Heart left ventricle (tissue), 16 donors: ENCODE results near the gene TMEM38A. TPM values are rescaled to one million over a fixed set of nuclear protein-coding genes. Genes with fewer than 3 reads are reported as not detected.
A peak's percentile ranks its signal among the peaks of the same experiment; 100 is the strongest.
"Not testable (repeated sequence)": the region's sequence is repeated elsewhere in the genome, so short reads cannot be mapped to it uniquely, and the experiment has no call there.

Experiments
- ATAC-seq, 4 donors: fragments of 200-7000 bp; cut with Tn5 transposase; one replicate each; pipeline ENCODE4 v1.9.1; 2020 to 2022; ENCODE audit warnings: moderate library complexity in 4 of 4, mild to moderate bottlenecking in 3 of 4, moderate number of reproducible peaks in 1 of 4
- DNase-seq, 5 donors: peaks; one replicate each; pipeline ENCODE4 v3.0.0-alpha.2; 2020
- H3K27ac ChIP-seq, 12 donors: fragments of 200-600 bp; sonication (generic) in 4 of 12; one replicate each; pipeline versions ENCODE4 v1.5.0 to v1.8.0; 2016 to 2022; ENCODE audit warnings: mild to moderate bottlenecking in 2 of 12
- H3K27me3 ChIP-seq, 9 donors: fragments of 200-600 bp; sonication (generic) in 2 of 9; one replicate each; pipeline versions ENCODE4 v1.5.1 to v1.8.0; 2016 to 2022; ENCODE audit warnings: mild to moderate bottlenecking in 3 of 9
- H3K36me3 ChIP-seq, 9 donors: fragments of 200-600 bp; sonication (generic) in 2 of 9; one replicate each; pipeline versions ENCODE4 v1.5.0 to v1.8.0; 2018 to 2022; ENCODE audit warnings: mild to moderate bottlenecking in 2 of 9
- H3K4me1 ChIP-seq, 12 donors: fragments of 200-600 bp; sonication (generic) in 4 of 12; one replicate each; pipeline versions ENCODE4 v1.5.0 to v1.8.0; 2016 to 2022; ENCODE audit warnings: mild to moderate bottlenecking in 3 of 12
- H3K4me3 ChIP-seq, 12 donors: fragments of 200-600 bp; sonication (generic) in 4 of 12; one replicate each; pipeline versions ENCODE4 v1.5.0 to v1.8.0; 2017 to 2022; ENCODE audit warnings: mild to moderate bottlenecking in 9 of 12, moderate library complexity in 4 of 12
- H3K9me3 ChIP-seq, 12 donors: fragments of 200-600 bp; sonication (generic) in 4 of 12; one replicate each; pipeline versions ENCODE4 v1.5.0 to v1.8.0; 2016 to 2022; ENCODE audit warnings: mild to moderate bottlenecking in 1 of 12
- CTCF ChIP-seq, 12 donors: fragments of 200-600 bp; sonication (generic) in 4 of 12; IDR thresholded peaks; one replicate each; pipeline versions ENCODE4 v1.5.0 to v1.8.0; 2018 to 2022; ENCODE audit warnings: antibody characterized with exemption in 12 of 12, mild to moderate bottlenecking in 5 of 12
- POLR2A ChIP-seq, 2 donors: fragments of 450-650 bp; IDR thresholded peaks; one replicate each; pipeline ENCODE4 v1.6.1; 2017; ENCODE audit warnings: antibody characterized with exemption in 2 of 2, mild to moderate bottlenecking in 2 of 2, moderate library complexity in 2 of 2
- WGBS, 4 donors: extraction: QIAGEN DNeasy Blood & Tissue Kit in 2 of 4; methylation state at CpG; one replicate each; pipeline versions ENCODE4 v1.1.5 to v1.1.7; 2013 to 2018; 5-methylcytosine and 5-hydroxymethylcytosine counted together
- intact Hi-C, 10 donors: fragments of 100-400 bp; cut with DNase I; formaldehyde crosslinking; loops; one replicate each; pipeline versions ENCODE4 v1.11.1 to v1.14.2; 2022
- polyA plus RNA-seq, 2 donors: library from polyadenylated mRNA; stranded (reverse); fragments of 200-250 nt; gene quantifications; one replicate each; pipeline ENCODE4 v1.2.3, GENCODE V29; 2013
- total RNA-seq, 9 donors: library from RNA; depleted of rRNA in 2 of 9; stranded (reverse); fragments of >200 nt in 2 of 9; fragmentation: NEBNext Ultra II Directional in 3 of 9; extraction: Animal tissue kit (Norgen Biotek cat#: 25700) in 3 of 9; gene quantifications; one replicate each; pipeline versions ENCODE4 v1.1.0 to v1.2.4, GENCODE V29; 2016 to 2023
- donor health status: ischemic (EF 13 %, LVEDD 7.1; RV severe dilation, severe dysfunction).
- donor health status: healthy with polysubstance abuse.
- donor health status: DM: no; HTN: yes; CAD: no.
- donor health status: DM: no; HTN: no; CAD: no.
- donor health status: ischemic (EF 25% LVEDD 6.9; RV normal size, moderate dysfunction).
- donor health status: ischemic (EF 25% LVEDD 5.7; RV mildly dilated, moderate dysfunction).
- donor health status: healthy.
- donor health status: DM: yes; HTN: yes; CAD: no.
- donor health status: ischemic (EF 35%, LVEDD 5.7; RV mildly dilated, moderate dysfunction).
- donor health status: nonischemic (EF 11% LVEDD 7.7; RV severe dilation, severe dysfunction).
- donor health status: DM: yes; HTN: yes; CAD: no.
- donor health status: PGD.
- donor health status: ischemic (EF 29% LVEDD 5.4; RV normal size, mild dysfunction).
- donor health status: nonischemic (EF 23%, LVEDD 6.1; RV moderate dilation, normal function).

TMEM38A gene
- total and polyA plus RNA-seq, 11 donors: 13.7 to 47.4 (median 27.2) TPM

- Histone ChIP-seq H3K36me3 (no peaks in the 10 kb centered on the region), H3K4me3 (no peak overlapping the region), H3K4me1 (peaks cover 0 to 33% (median 12%) of the 10 kb centered on the region in 12 donors), H3K27ac (no peak overlapping the region), H3K27me3 (no peaks in the 10 kb centered on the region), H3K9me3 (no peaks in the 10 kb centered on the region)
- DNase-seq (no peak), ATAC-seq (no peak)
- WGBS, 4 donors: 85 to 95% (median 89%) methylated on average over 4 of the region's 4 CpGs
- TF ChIP-seq POLR2A (IDR thresholded peaks at IDR 0.05) (no peak), CTCF (IDR thresholded peaks at IDR 0.05) (no peak)
- intact Hi-C loops: loop anchor here in 1 of 10 donors (5.0 kb wide), 1 partner anchor 41 kb away; the partner anchor contains the start of genes SMIM7 and TMEM38A
Measured at GRCh38 chr19:16703677-16704076, 42.7 kb downstream of the TMEM38A start.

GRCh38 chr19:16710870-16711269 is 49.9 kb downstream of the TMEM38A start:
- not testable (repeated sequence) for DNase-seq, H3K4me3 ChIP-seq, H3K27me3 ChIP-seq, H3K36me3 ChIP-seq, H3K27ac ChIP-seq, H3K4me1 ChIP-seq, H3K9me3 ChIP-seq, ATAC-seq
- intact Hi-C loops: loop anchor here in 1 of 10 donors (10.0 kb wide), 1 partner anchor 344 kb away; no protein-coding TSS in a partner anchor

GRCh38 chr19:16712295-16712694 is 51.4 kb downstream of the TMEM38A start:
- not testable (repeated sequence) for H3K4me3 ChIP-seq, ATAC-seq, H3K27ac ChIP-seq, DNase-seq, H3K4me1 ChIP-seq, H3K36me3 ChIP-seq, H3K9me3 ChIP-seq, H3K27me3 ChIP-seq
- 75 to 80% (median 78%) methylated on average over 9 of the region's 9 CpGs for WGBS, 4 donors
- intact Hi-C loops: loop anchor here in 1 of 10 donors (10.0 kb wide), 1 partner anchor 343 kb away; no protein-coding TSS in a partner anchor

GRCh38 chr19:16714702-16715287 is 53.9 kb downstream of the TMEM38A start:
- DNase-seq (peak in 2 of 5 donors; percentile 30 to 68), ATAC-seq (peak in 1 of 4 donors; percentile 52)
- WGBS, 4 donors: 26 to 33% (median 30%) methylated on average over 14 of the region's 14 CpGs
- Histone ChIP-seq H3K36me3 (no peaks in the 10 kb centered on the region), H3K4me1 (no peaks in the 10 kb centered on the region), H3K27me3 (no peaks in the 10 kb centered on the region), H3K4me3 (no peak overlapping the region), H3K9me3 (no peaks in the 10 kb centered on the region), H3K27ac (no peak overlapping the region)
- intact Hi-C loops: loop anchor here in 3 of 10 donors (2.0 to 10.0 kb wide), 3 partner anchors 338 to 340 kb away; no protein-coding TSS in a partner anchor
- TF ChIP-seq CTCF (IDR thresholded peaks at IDR 0.05): peak; percentile 43 to 77 (median 70)
- TF ChIP-seq POLR2A (IDR thresholded peaks at IDR 0.05): no peak

- Histone ChIP-seq H3K4me3 (no peak overlapping the region), H3K9me3 (no peaks in the 10 kb centered on the region), H3K4me1 (no peaks in the 10 kb centered on the region), H3K27ac (no peak overlapping the region), H3K36me3 (no peaks in the 10 kb centered on the region), H3K27me3 (no peaks in the 10 kb centered on the region)
- TF ChIP-seq CTCF (IDR thresholded peaks at IDR 0.05) (no peak), POLR2A (IDR thresholded peaks at IDR 0.05) (no peak)
- ATAC-seq (no peak), DNase-seq (no peak)
- WGBS, 4 donors: 76 to 79% (median 78%) methylated on average over 3 of the region's 3 CpGs
- intact Hi-C loops: loop anchor here in 3 of 10 donors (2.0 to 10.0 kb wide), 3 partner anchors 337 to 339 kb away; no protein-coding TSS in a partner anchor
Measured at GRCh38 chr19:16715611-16716010, 54.7 kb downstream of the TMEM38A start.
